Measurements from ENCODE around the gene CUX1. TPM values are rescaled to one million over a fixed set of nuclear protein-coding genes. Genes with fewer than 3 reads are reported as not detected.
A peak's percentile ranks its signal among the peaks of the same experiment; 100 is the strongest.

CUX1 gene
- total RNA-seq, 1 experiment from 2014 or later = 53.5 TPM

- H2BK15ac ChIP-seq (ENCODE audit: low read depth, low read length) = no peak overlapping the region
- H4K8ac ChIP-seq (replicated peaks; ENCODE audit: insufficient read length, low read depth, low read length) = no peak overlapping the region
- no CpG with 5 or more reads among the region's 15 CpGs for WGBS (ENCODE audit: extremely low coverage, insufficient read length, low lambda C conversion rate)
- no peak overlapping the region for H2BK20ac ChIP-seq (ENCODE audit: low read depth, low read length, poor library complexity, severe bottlenecking)
- H3K23ac ChIP-seq (ENCODE audit: insufficient read length, low read depth, low read length) = no peak overlapping the region
- H3K9me3 ChIP-seq (ENCODE audit: control insufficient read depth, low read depth, low read length) = no peaks in the 10 kb centered on the region
- no peaks in the 10 kb centered on the region for H3K23me2 ChIP-seq (ENCODE audit: insufficient read length, low read depth, low read length, poor library complexity, severe bottlenecking)
- no peak overlapping the region for H3K4me2 ChIP-seq (ENCODE audit: insufficient read depth, insufficient read length, low read length)
- no peak overlapping the region for H3K4me3 Mint-ChIP-seq
- H3T11ph ChIP-seq (ENCODE audit: low read length) = no peak overlapping the region
- no peak overlapping the region for H2AK5ac ChIP-seq (ENCODE audit: insufficient read length, low read length)
- H2AFZ ChIP-seq (ENCODE audit: low read length) = no peak overlapping the region
- H3K9ac ChIP-seq (ENCODE audit: extremely low read depth, insufficient read length, low read length) = no peak overlapping the region
- H3K18ac ChIP-seq (ENCODE audit: insufficient read length, low read depth, low read length) = no peak overlapping the region
- peaks cover 9 to 13% of the 10 kb centered on the region in 2 experiments for H3K4me1 Mint-ChIP-seq
- H3K27me3 ChIP-seq (ENCODE audit: insufficient read depth, low read length) = no peaks in the 10 kb centered on the region
- no peak overlapping the region for H3K14ac ChIP-seq (ENCODE audit: insufficient read depth, low read length)
- DNase-seq = no peak
- no peak overlapping the region for H2BK12ac ChIP-seq (ENCODE audit: insufficient read length, low read depth, low read length)
- no peak overlapping the region for H3K4ac ChIP-seq (ENCODE audit: low read depth, low read length)
- no peak overlapping the region for H2BK5ac ChIP-seq (ENCODE audit: insufficient read length, low read length)
- no peaks in the 10 kb centered on the region for H3K4me1 ChIP-seq (ENCODE audit: insufficient read depth, low read length)
- H3K79me2 ChIP-seq (ENCODE audit: insufficient read depth, low read length) = no peaks in the 10 kb centered on the region
- H4K91ac ChIP-seq (ENCODE audit: insufficient read length, low read depth, low read length) = no peak overlapping the region
- no peaks in the 10 kb centered on the region for H3K27me3 Mint-ChIP-seq (ENCODE audit: low read depth)
- H4K20me1 ChIP-seq (ENCODE audit: control insufficient read depth, insufficient read depth, insufficient read length) = no peaks in the 10 kb centered on the region
- no peak overlapping the region for H2BK120ac ChIP-seq (ENCODE audit: low read depth, low read length, poor library complexity, severe bottlenecking)
- peaks cover 22 to 55% (median 39%) of the 10 kb centered on the region in 3 experiments; a peak in 6 of 7 replicates for H3K36me3 Mint-ChIP-seq (ENCODE audit: insufficient read depth in 1 of 3, low read depth in 3 of 3)
- H4K5ac ChIP-seq (ENCODE audit: insufficient read length, low read depth, low read length) = no peak overlapping the region
- H3K27ac ChIP-seq (ENCODE audit: insufficient read length, low read depth, low read length) = no peak overlapping the region
- H3K56ac ChIP-seq (ENCODE audit: insufficient read length, low read depth, low read length) = no peak overlapping the region
- no peaks in the 10 kb centered on the region for H3K79me1 ChIP-seq (ENCODE audit: insufficient read depth, low read depth, low read length, poor library complexity, severe bottlenecking)
- no peaks in the 10 kb centered on the region for H3K9me3 Mint-ChIP-seq
- TF ChIP-seq CTCF (conservative IDR thresholded peaks at IDR 0.05) = no peak
- peak overlapping the region in 1 of 3 experiments; percentile 75; a peak in 3 of 7 replicates for H3K27ac Mint-ChIP-seq
These were observed 298.5 kb downstream of the CUX1 start for GRCh38 chr7:102115931-102116330.

All from H9 (cell line).